Suppressor macrophage (primary cell): ENCODE data around the gene CCDC142.

Source experiments
- DNase-seq, 4 experiments: peaks; one replicate each; pipeline ENCODE4 v3.0.0-alpha.2; 2020 to 2022

Gene CCDC142

DNA sequence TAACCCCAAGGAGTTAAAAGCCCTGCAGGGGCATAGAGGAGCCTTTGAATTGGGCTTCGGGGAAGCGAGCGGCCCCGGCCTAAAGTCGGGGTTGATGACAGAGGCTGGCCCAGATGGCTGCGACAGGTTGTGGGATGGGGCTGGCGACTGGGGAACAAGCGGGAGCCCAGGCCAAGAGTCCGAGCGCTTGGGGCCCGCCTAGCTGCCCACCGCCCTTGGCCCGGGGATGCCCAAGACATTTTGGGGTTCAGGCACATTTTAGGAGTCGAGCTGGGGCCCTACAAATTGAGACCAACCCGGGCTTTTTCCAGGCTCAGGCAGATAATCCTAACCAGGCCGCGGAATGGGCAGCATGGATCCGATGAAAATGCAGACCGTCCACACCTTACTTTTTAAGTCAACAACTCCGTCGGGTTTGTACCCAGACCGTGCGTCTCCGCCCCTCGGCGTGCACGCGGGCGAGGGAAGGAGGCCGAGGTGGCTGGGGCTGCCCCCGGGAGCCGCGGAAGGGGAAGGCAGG, 41.6 kb downstream of the CCDC142 start:
- DNase-seq = no peak

GRCh38 chr2:74440378-74441169, 42.2 kb downstream of the CCDC142 start:
- peak; percentile 71 to 90 (median 79) for DNase-seq

GRCh38 chr2:74439803-74440377, 42.9 kb downstream of the CCDC142 start:
- peak in 2 of 4 experiments; percentile 22 to 38 for DNase-seq

GRCh38 chr2:74439373-74439772, 43.4 kb downstream of the CCDC142 start:
- no peak for DNase-seq

DNA sequence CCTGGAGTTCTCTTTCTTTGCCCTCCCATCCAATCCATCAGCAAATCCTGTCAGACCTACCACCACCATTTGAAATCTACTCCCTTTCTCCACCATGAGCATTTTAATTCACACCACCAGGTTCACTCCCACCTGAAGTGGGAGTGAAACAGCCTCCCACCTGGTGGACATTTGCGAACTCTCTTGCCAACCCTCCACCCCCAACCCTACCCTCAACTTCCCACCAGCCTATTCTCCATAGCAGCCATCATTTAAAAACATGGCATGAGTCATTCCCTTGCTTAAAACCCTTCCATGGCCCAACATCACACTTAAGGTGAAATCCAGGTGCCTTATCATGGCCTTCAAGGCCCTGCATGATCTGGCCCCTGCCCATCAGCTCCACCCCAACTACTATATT, 44.5 kb downstream of the CCDC142 start:
- no peak for DNase-seq

DNA sequence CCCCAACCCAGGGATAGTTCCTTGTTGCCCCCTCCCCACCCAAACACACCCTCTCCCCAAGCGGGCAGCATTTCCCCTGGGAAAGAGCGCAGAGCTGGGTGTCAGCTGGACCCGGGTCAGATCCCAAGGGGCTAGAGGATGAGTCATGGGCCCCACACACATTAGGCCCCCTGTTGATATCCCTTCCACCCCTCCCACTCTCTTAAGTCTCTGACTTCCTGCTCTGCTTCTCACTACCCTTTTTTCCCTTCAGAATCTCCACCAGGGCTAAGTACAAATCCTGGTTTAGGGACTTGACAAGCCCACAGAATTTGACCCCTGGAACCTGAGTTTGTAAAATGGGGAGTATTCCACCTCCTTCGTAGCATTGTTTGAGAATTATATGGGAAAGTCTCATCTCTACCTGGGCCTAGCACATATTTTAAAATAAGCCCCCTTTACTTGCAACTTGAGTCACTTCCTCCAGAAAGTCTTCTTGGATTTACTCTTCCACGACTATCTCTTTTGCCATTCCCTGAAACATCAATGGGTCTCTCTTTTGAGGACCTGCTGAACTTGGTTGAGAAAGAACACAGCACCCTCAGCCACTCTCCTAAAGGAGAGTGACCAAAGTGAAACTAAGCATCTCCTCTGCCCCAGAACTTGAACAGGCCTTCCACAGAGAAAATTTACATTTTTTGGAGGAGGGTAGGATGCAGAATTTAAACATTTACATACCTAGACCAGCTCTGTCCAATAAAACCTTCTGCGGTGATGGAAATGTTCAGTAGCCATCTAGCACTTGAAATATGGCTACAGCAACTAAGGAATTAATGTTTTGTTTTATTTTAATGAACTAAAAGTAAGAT, 45.7 kb downstream of the CCDC142 start:
- DNase-seq = peak; percentile 26 to 51 (median 38)

GRCh38 chr2:74436111-74436805, 46.5 kb downstream of the CCDC142 start:
- DNase-seq = no peak

DNA sequence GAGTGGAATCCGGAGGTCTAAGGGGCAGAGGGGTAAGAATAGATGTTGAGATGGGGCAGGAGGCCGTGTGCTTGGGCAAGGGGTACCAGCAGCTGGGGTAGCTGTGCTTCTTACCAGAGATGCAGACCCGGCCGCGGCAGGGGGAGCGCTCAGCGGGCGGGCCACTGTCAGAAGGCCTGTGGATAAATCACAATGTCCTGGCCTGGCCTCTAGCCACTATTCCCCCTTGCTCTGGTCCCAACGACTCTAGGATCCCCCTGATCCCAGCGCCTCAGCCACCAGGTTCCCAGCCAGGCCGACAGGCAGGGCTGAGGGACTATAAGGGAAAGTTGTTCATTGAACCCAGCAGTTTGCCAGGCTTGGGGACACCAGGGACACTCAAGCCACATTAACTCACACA, 52.3 kb downstream of the CCDC142 start:
- no peak for DNase-seq

- DNase-seq = no peak
Measured at GRCh38 chr2:74429487-74430451, 53.0 kb downstream of the CCDC142 start.

GRCh38 chr2:74428675-74429074, 54.1 kb downstream of the CCDC142 start:
- DNase-seq = no peak

- DNase-seq = no peak
Measured at GRCh38 chr2:74427551-74427950, 55.2 kb downstream of the CCDC142 start.

DNA sequence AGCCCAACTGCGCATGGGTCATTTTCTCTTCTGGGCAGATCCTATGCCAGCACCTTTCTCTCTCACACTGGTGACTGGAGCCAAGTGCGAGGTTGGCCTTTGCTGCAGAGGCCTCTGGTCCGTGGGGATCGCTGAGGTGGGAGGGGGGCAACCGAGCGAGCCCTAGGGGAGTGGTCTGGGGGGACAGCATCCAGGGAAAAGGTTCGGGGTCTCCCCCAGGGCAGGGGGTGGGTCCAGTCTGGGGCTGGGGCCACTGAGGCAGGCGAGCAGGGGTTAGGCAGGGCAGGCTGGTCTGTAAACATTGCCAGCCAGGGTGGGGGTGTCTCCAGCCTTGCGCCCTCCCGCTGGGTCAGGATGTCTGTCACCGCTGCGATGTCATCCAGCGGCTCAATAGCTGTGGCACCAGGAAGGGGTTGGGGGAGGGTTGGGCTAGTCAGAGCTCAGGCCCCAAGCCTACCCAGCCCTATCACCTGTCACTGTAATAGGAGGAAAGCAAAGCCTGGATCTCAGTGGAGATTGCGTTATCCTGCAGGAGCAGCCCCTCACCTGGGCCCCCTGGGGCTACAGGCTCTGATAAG, 56.5 kb downstream of the CCDC142 start:
- no peak for DNase-seq

DNA sequence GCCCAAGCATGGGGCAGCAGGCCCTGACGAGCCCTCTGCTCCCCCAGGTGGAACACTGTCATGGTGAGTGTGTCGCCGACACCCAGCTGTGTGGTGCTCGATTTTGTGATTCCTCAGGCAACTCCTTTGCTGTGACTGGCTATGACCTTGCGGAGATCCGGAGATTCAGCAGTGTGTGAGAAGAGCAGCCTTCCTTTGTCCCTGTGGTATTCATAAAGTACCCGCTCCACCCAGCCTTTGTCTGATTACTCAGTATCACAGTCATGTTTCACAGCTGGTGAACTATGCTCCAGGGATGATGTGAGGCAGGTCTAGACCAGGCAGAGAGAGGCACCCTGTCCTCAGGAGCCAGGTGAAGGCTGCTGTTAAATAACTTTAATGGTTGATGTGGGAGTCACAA, 57.3 kb downstream of the CCDC142 start:
- no peak for DNase-seq

DNA sequence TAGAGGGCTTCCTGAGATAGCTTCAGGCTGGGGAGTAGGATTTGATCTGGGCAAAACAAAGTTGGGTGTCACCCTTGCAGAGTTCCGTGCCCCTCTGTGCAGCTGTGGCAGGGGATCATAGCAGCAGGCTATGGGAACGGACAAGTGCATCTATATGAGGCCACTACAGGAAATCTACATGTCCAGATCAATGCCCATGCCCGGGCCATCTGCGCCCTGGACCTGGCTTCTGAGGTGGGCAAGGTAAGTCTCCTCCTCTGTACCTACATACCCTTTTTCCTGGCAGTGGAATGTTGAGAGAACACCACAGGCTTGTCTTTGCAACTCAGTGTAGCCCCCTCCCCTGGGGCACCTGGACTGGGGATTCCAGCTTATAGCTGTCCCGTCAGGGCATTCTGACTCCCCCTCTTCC, 57.8 kb downstream of the CCDC142 start:
- no peak for DNase-seq

- no peak for DNase-seq
Measured at GRCh38 chr2:74424139-74424992, 58.4 kb downstream of the CCDC142 start.
